GM18909 (cell line): ENCODE measurements around the gene ARL2.
"Not testable (repeated sequence)": the region's sequence is repeated elsewhere in the genome, so short reads cannot be mapped to it uniquely, and the experiment has no call there.

Experiments used
- ATAC-seq: cut with Tn5 transposase; IDR thresholded peaks from one replicate; pipeline ENCODE4 v1.9.1; 2021; ENCODE audit warnings: mild to moderate bottlenecking; ENCODE audit not compliant: unreplicated experiment, poor library complexity

ARL2 gene

GRCh38 chr11:65003282-65003681 is 10.7 kb upstream of the ARL2 start:
- ATAC-seq = no peak

GRCh38 chr11:65003968-65004367 is 10.0 kb upstream of the ARL2 start:
- ATAC-seq = not testable (repeated sequence)

- ATAC-seq = no peak
Observed at GRCh38 chr11:65008016-65008415, 5.9 kb upstream of the ARL2 start.

GRCh38 chr11:65008873-65009272 is 5.1 kb upstream of the ARL2 start:
- ATAC-seq = no peak

- ATAC-seq = peak; percentile 82
Observed at GRCh38 chr11:65013130-65013887, 651 bp upstream of the ARL2 start.

GRCh38 chr11:65014726-65015227 is 817 bp downstream of the ARL2 start:
- no peak for ATAC-seq

GRCh38 chr11:65016705-65017104 is 2.7 kb downstream of the ARL2 start:
- no peak for ATAC-seq

GRCh38 chr11:65017937-65018336 is 4.0 kb downstream of the ARL2 start:
- ATAC-seq = no peak

GRCh38 chr11:65019824-65020223 is 5.9 kb downstream of the ARL2 start:
- no peak for ATAC-seq

GRCh38 chr11:65021003-65021402 is 7.0 kb downstream of the ARL2 start:
- ATAC-seq = no peak

GRCh38 chr11:65021509-65021908 is 7.5 kb downstream of the ARL2 start:
- no peak for ATAC-seq

- not testable (repeated sequence) for ATAC-seq
Observed at GRCh38 chr11:65023502-65023901, 9.5 kb downstream of the ARL2 start.

- ATAC-seq = no peak
Observed at GRCh38 chr11:65026810-65027209, 12.8 kb downstream of the ARL2 start.

- ATAC-seq = peak; percentile 89
Observed at GRCh38 chr11:65027213-65028067, 13.5 kb downstream of the ARL2 start, which contains the start of gene SNX15. Gene SNX15 (plus strand): TSS chr11:65027439. CDS start chr11:65027538, 99 bp downstream.

- no peak for ATAC-seq
Observed at GRCh38 chr11:65032216-65032615, 18.3 kb downstream of the ARL2 start.

GRCh38 chr11:65034423-65034822 is 20.5 kb downstream of the ARL2 start:
- ATAC-seq = no peak

- ATAC-seq = no peak
Observed at GRCh38 chr11:65035579-65035978, 21.6 kb downstream of the ARL2 start.

GRCh38 chr11:65036931-65037330 is 23.0 kb downstream of the ARL2 start:
- no peak for ATAC-seq

- no peak for ATAC-seq
Observed at GRCh38 chr11:65040520-65040846, 26.5 kb downstream of the ARL2 start.

- ATAC-seq = peak; percentile 88
Observed at GRCh38 chr11:65040847-65041622, 27.1 kb downstream of the ARL2 start, which contains the start of gene SAC3D1. Gene SAC3D1 (plus strand): TSS chr11:65041210. CDS start chr11:65041293, 83 bp downstream.
